DOHH2 (cell line): ENCODE results near the gene PYCARD.

Experiments used
- H3F3A ChIP-seq: fragments of 200-600 bp; sonication (generic), shearing (Covaris generic); 2 replicates; pipeline ENCODE4 v1.6.0; 2016; ENCODE audit warnings: antibody characterized with exemption, mild to moderate bottlenecking; ENCODE audit not compliant: control insufficient read depth, insufficient read depth
- H3K27ac ChIP-seq: fragments of 200-600 bp; sonication (generic); 2 replicates; pipeline ENCODE4 v1.5.1; 2014; ENCODE audit warnings: low read depth, mild to moderate bottlenecking, low read length, moderate library complexity
- H3K27me3 ChIP-seq: fragments of 200-600 bp; sonication (generic); 2 replicates; pipeline ENCODE4 v1.6.1; 2014; ENCODE audit warnings: mild to moderate bottlenecking, low read length, mixed read lengths; ENCODE audit not compliant: control insufficient read depth
- H3K36me3 ChIP-seq: fragments of 200-600 bp; sonication (generic); 2 replicates; pipeline ENCODE4 v1.6.1; 2014; ENCODE audit warnings: mild to moderate bottlenecking, low read length, moderate library complexity, mixed read lengths; ENCODE audit not compliant: control insufficient read depth
- H3K4me1 ChIP-seq: fragments of 200-600 bp; sonication (generic); 2 replicates; pipeline ENCODE4 v1.6.1; 2014; ENCODE audit warnings: mild to moderate bottlenecking, low read length, mixed read lengths; ENCODE audit not compliant: control insufficient read depth
- H3K4me2 ChIP-seq: fragments of 200-600 bp; sonication (generic); 2 replicates; pipeline ENCODE4 v1.6.0; 2014; ENCODE audit warnings: mild to moderate bottlenecking, low read length, moderate library complexity
- H3K4me3 ChIP-seq: fragments of 200-600 bp; sonication (generic); 2 replicates; pipeline ENCODE4 v1.5.1; 2014; ENCODE audit warnings: mild to moderate bottlenecking, low read length, mixed read lengths
- H3K79me2 ChIP-seq: fragments of 200-600 bp; sonication (generic); 2 replicates; pipeline ENCODE4 v1.6.1; 2014; ENCODE audit warnings: mild to moderate bottlenecking, low read length, mixed read lengths; ENCODE audit not compliant: control insufficient read depth
- H3K9me2 ChIP-seq: fragments of 200-600 bp; sonication (generic); replicated peaks from 2 replicates; pipeline ENCODE4 v1.6.1; 2014; ENCODE audit warnings: mild to moderate bottlenecking, low read length, mixed read lengths; ENCODE audit not compliant: control insufficient read depth
- H3K9me3 ChIP-seq: fragments of 200-600 bp; sonication (generic); 2 replicates; pipeline ENCODE4 v1.6.1; 2014; ENCODE audit warnings: antibody characterized with exemption, low read length, mixed read lengths; ENCODE audit not compliant: control insufficient read depth, insufficient read depth
- H4K20me1 ChIP-seq: fragments of 200-600 bp; sonication (generic); 2 replicates; pipeline ENCODE4 v1.6.0; 2014; ENCODE audit warnings: low read depth, mild to moderate bottlenecking, antibody characterized with exemption, low read length, moderate library complexity; ENCODE audit not compliant: control insufficient read depth, insufficient read depth
- CTCF ChIP-seq: fragments of 200-600 bp; sonication (generic); IDR thresholded peaks from one replicate; pipeline ENCODE4 v1.5.1; 2014; ENCODE audit warnings: antibody characterized with exemption, mild to moderate bottlenecking, low read depth, low read length; ENCODE audit not compliant: poor library complexity, severe bottlenecking
- EZH2phosphoT487 ChIP-seq: fragments of 200-600 bp; sonication (generic); IDR thresholded peaks from 2 replicates; pipeline ENCODE4 v1.6.1; 2017; ENCODE audit warnings: borderline replicate concordance, mild to moderate bottlenecking, antibody characterized with exemption, low read length, moderate library complexity, mixed read lengths

The PYCARD gene

DNA sequence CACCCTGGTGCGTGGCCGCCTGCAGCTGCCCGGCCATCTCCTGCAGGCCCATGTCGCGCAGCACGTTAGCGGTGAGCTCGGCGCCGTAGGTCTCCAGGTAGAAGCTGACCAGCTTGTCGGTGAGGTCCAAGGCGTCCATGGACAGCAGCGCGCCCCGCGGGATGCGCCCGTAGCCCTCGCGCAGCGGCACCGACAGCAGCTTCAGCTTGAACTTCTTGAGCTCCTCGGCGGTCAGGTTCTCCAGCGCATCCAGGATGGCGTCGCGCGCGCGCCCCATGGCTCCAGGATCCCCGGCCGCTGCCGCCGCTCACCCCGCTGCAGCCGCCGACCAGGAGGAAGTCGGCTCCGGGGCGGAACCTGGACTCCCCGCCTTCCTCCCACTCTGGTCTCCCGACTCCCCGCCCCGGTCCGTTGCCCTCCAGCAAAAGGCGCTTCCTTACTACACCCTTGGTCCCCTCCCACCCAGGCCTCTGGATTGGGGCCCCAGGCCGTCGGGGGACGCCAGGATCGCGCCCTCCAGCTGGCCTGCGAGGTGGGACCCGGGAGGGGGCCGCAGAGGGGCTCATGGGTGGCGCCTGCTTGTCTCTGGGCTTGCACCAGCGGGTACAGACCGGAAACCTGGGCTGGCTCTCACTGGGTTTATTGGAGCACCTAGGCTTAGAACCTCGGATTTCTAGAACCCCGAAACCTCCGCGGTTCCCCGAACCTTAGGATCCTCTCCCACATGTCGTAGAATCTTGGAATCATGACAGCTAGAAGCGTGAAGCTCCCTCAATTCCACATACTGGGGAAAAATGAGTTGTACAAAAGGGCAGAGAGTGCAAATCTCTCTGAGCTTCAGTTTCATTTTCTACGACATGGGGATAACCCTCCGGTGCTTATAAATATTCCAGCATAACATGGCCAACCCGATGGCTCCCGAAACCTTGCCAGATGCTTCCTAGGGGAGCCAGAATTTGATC is at the start of gene PYCARD:
Gene PYCARD, minus strand, starts transcription at position 347 of the 962 bp plus-strand sequence. Its CDS starts 70 bp downstream, at position 277.
- peak within 1 kb of the TSS; percentile 14; the same call in 1 of the 2 replicates for H3K27ac ChIP-seq
- H3F3A ChIP-seq, result peaks cover 34% of the 10 kb centered on the region
- H3K79me2 ChIP-seq, result no peaks in the 10 kb centered on the region
- H3K4me2 ChIP-seq, result peak within 1 kb of the TSS; percentile 90
- H3K9me2 ChIP-seq, result no peaks in the 10 kb centered on the region
- TF ChIP-seq CTCF (no peak), EZH2phosphoT487 (no peak)
- H3K36me3 ChIP-seq, result peaks cover 7% of the 10 kb centered on the region; the same call in 1 of the 2 replicates
- peaks cover 31% of the 10 kb centered on the region for H3K4me1 ChIP-seq
- peaks cover 34% of the 10 kb centered on the region for H3K27me3 ChIP-seq
- H3K4me3 ChIP-seq, result peak within 1 kb of the TSS; percentile 72
- no peaks in the 10 kb centered on the region for H3K9me3 ChIP-seq
- no peaks in the 10 kb centered on the region; the same call in 1 of the 2 replicates for H4K20me1 ChIP-seq

GRCh38 chr16:31251435-31251834 is 48.9 kb upstream of the PYCARD start:
- no peaks in the 10 kb centered on the region for H3K79me2 ChIP-seq
- H3K4me3 ChIP-seq, result no peak overlapping the region
- no peaks in the 10 kb centered on the region for H4K20me1 ChIP-seq
- no peaks in the 10 kb centered on the region for H3K9me3 ChIP-seq
- H3K27me3 ChIP-seq, result 0 out of 2 replicates have a peak, but pooled peaks cover 1% of the 10 kb centered on the region
- 0 out of 2 replicates have a peak, but pooled peaks cover 5% of the 10 kb centered on the region for H3K4me1 ChIP-seq
- H3K4me2 ChIP-seq, result no peak overlapping the region
- no peaks in the 10 kb centered on the region for H3K9me2 ChIP-seq
- no peak overlapping the region for H3K27ac ChIP-seq
- TF ChIP-seq EZH2phosphoT487 (no peak), CTCF (no peak)
- no peaks in the 10 kb centered on the region for H3F3A ChIP-seq
- H3K36me3 ChIP-seq, result no peaks in the 10 kb centered on the region

GRCh38 chr16:31250782-31251384 is 48.3 kb upstream of the PYCARD start:
- no peak overlapping the region for H3K4me3 ChIP-seq

More at GRCh38 chr16:31250782-31251384, 48.3 kb upstream of the PYCARD start:
- TF ChIP-seq EZH2phosphoT487 (no peak), CTCF (no peak)
- Histone ChIP-seq H3K9me2 (no peaks in the 10 kb centered on the region), H3K4me1 (0 out of 2 replicates have a peak, but pooled peaks cover 5% of the 10 kb centered on the region), H3K4me2 (no peak overlapping the region), H3K79me2 (no peaks in the 10 kb centered on the region), H3F3A (no peaks in the 10 kb centered on the region), H3K27ac (no peak overlapping the region), H4K20me1 (no peaks in the 10 kb centered on the region), H3K27me3 (no peaks in the 10 kb centered on the region), H3K9me3 (no peaks in the 10 kb centered on the region), H3K36me3 (no peaks in the 10 kb centered on the region)
